NCI-H2227 treated with DMSO at 0.1 percent for 48 hours (cell line): Measurements from ENCODE around the gene EPB41L4B.
A peak's percentile ranks its signal among the peaks of the same experiment; 100 is the strongest.
"Not testable (repeated sequence)": the region's sequence is repeated elsewhere in the genome, so short reads cannot be mapped to it uniquely, and the experiment has no call there.

Experiments
- DNase-seq: peaks from one replicate; lab custom pipeline; 2025; lab: John Stamatoyannopoulos, UW

EPB41L4B gene

GRCh38 chr9:109320742-109321448 is at the start of gene EPB41L4B:
TSS of gene EPB41L4B (minus strand) at chr9:109321059. CDS start at chr9:109320446, 613 bp downstream.
- peak; percentile 79 for DNase-seq

GRCh38 chr9:109369285-109369684 is 48.4 kb upstream of the EPB41L4B start:
- DNase-seq = no peak

GRCh38 chr9:109360771-109361170 is 39.9 kb upstream of the EPB41L4B start:
- no peak for DNase-seq

GRCh38 chr9:109358968-109359603 is 38.2 kb upstream of the EPB41L4B start:
- DNase-seq = not testable (repeated sequence)

GRCh38 chr9:109355564-109356297 is 34.9 kb upstream of the EPB41L4B start:
- DNase-seq = no peak

GRCh38 chr9:109354190-109354589 is 33.3 kb upstream of the EPB41L4B start:
- DNase-seq = no peak

- no peak for DNase-seq
Observed at GRCh38 chr9:109351032-109351431, 30.2 kb upstream of the EPB41L4B start.

GRCh38 chr9:109349421-109349846 is 28.6 kb upstream of the EPB41L4B start:
- DNase-seq = no peak

GRCh38 chr9:109346904-109347303 is 26.0 kb upstream of the EPB41L4B start:
- no peak for DNase-seq

- DNase-seq = no peak
Observed at GRCh38 chr9:109344866-109345265, 24.0 kb upstream of the EPB41L4B start.

GRCh38 chr9:109342878-109343277 is 22.0 kb upstream of the EPB41L4B start:
- DNase-seq = no peak

- DNase-seq = no peak
Observed at GRCh38 chr9:109341561-109341960, 20.7 kb upstream of the EPB41L4B start.

GRCh38 chr9:109340979-109341378 is 20.1 kb upstream of the EPB41L4B start:
- DNase-seq = not testable (repeated sequence)

GRCh38 chr9:109336409-109336808 is 15.6 kb upstream of the EPB41L4B start:
- DNase-seq = no peak

GRCh38 chr9:109335929-109336328 is 15.1 kb upstream of the EPB41L4B start:
- DNase-seq = no peak

GRCh38 chr9:109335121-109335520 is 14.3 kb upstream of the EPB41L4B start:
- no peak for DNase-seq

GRCh38 chr9:109331353-109331752 is 10.5 kb upstream of the EPB41L4B start:
- no peak for DNase-seq

- no peak for DNase-seq
Observed at GRCh38 chr9:109329638-109330258, 8.9 kb upstream of the EPB41L4B start.

GRCh38 chr9:109328978-109329637 is 8.2 kb upstream of the EPB41L4B start:
- no peak for DNase-seq

- no peak for DNase-seq
Observed at GRCh38 chr9:109325089-109325488, 4.2 kb upstream of the EPB41L4B start.

- DNase-seq = no peak
Observed at GRCh38 chr9:109323771-109324170, 2.9 kb upstream of the EPB41L4B start.

GRCh38 chr9:109321727-109322126 is 868 bp upstream of the EPB41L4B start:
- no peak for DNase-seq
